H1 (cell line): ENCODE data around the gene OR51B6. TPM values are rescaled to one million over a fixed set of nuclear protein-coding genes. Genes with fewer than 3 reads are reported as not detected.

Experiments
- CTCF ChIA-PET: fragments of 300-600 bp; sonication (Branson Sonifier 250); formaldehyde crosslinking; loops from one replicate; lab custom pipeline; 2021; ENCODE audit not compliant: partially characterized antibody; lab: Charles Lee
- POLR2A ChIA-PET: fragments of 300-600 bp; sonication (Branson Sonifier 250); formaldehyde crosslinking; loops from one replicate; lab custom pipeline; 2021; ENCODE audit warnings: inconsistent platforms; ENCODE audit not compliant: partially characterized antibody; lab: Charles Lee
- DNase-seq, 2 experiments: peaks; one replicate each; pipeline versions ENCODE4 v3.0.0 to v3.0.0-alpha.2; 2010 to 2022; ENCODE audit warnings: low spot score in 2 of 2, low read depth in 1 of 2, mixed read lengths in 1 of 2
- FAIRE-seq: peaks from 2 replicates; lab custom pipeline; 2011; peaks lifted over from hg19 to GRCh38; lab: Jason Lieb, UNC
- H2AFZ ChIP-seq: 2 replicates; pipeline ENCODE4 v1.8.1; 2012; ENCODE audit warnings: low read length, inconsistent platforms
- H2AK5ac ChIP-seq: 2 replicates; pipeline ENCODE4 v1.6.1; 2013; ENCODE audit warnings: low read depth, low read length
- H2BK120ac ChIP-seq: replicated peaks from 2 replicates; pipeline ENCODE3; 2013; ENCODE audit warnings: low read depth, low read length, inconsistent platforms
- H2BK12ac ChIP-seq: 2 replicates; pipeline ENCODE4 v1.6.1; 2013; ENCODE audit warnings: low read depth, low read length
- H2BK15ac ChIP-seq: 2 replicates; pipeline ENCODE4 v1.6.1; 2013; ENCODE audit warnings: low read length
- H2BK20ac ChIP-seq: 2 replicates; pipeline ENCODE4 v1.6.1; 2013; ENCODE audit warnings: low read length
- H2BK5ac ChIP-seq: 2 replicates; pipeline ENCODE4 v1.6.1; 2013; ENCODE audit warnings: low read depth, low read length
- H3K14ac ChIP-seq: 2 replicates; pipeline ENCODE4 v1.6.1; 2013; ENCODE audit warnings: inconsistent platforms; ENCODE audit not compliant: insufficient read length
- H3K18ac ChIP-seq: 2 replicates; pipeline ENCODE4 v1.6.1; 2013; ENCODE audit warnings: low read length; ENCODE audit errors: extremely low read depth
- H3K23ac ChIP-seq: 2 replicates; pipeline ENCODE4 v1.6.1; 2013; ENCODE audit warnings: inconsistent platforms; ENCODE audit not compliant: insufficient read length
- H3K23me2 ChIP-seq: 2 replicates; pipeline ENCODE4 v1.6.1; 2013; ENCODE audit warnings: low read depth, low read length
- H3K27ac ChIP-seq: 2 replicates; pipeline ENCODE4 v1.6.1; 2011; ENCODE audit warnings: low read depth, low read length, inconsistent platforms
- H3K27me3 ChIP-seq, 4 experiments: replicated peaks in 1 of 4; 1 replicate in 1 of 4; 2 replicates in 3 of 4; pipeline versions ENCODE4 v1.6.1 to v1.8.1; 2011 to 2013; ENCODE audit warnings: low read length in 3 of 4, mild to moderate bottlenecking in 3 of 4, inconsistent platforms in 2 of 4, mixed read lengths in 2 of 4, moderate library complexity in 1 of 4; ENCODE audit not compliant: control insufficient read depth in 3 of 4, insufficient read depth in 3 of 4; ENCODE audit errors: extremely low read depth in 1 of 4
- H3K36me3 ChIP-seq, 4 experiments: 2 replicates each; pipeline versions ENCODE4 v1.6.1 to v1.8.1; 2011 to 2013; ENCODE audit warnings: mild to moderate bottlenecking in 4 of 4, low read length in 3 of 4, moderate library complexity in 2 of 4, control low read depth in 1 of 4, inconsistent platforms in 1 of 4; ENCODE audit not compliant: insufficient read depth in 4 of 4, control insufficient read depth in 2 of 4
- H3K4ac ChIP-seq: replicated peaks from 2 replicates; pipeline ENCODE3; 2013; ENCODE audit warnings: low read length, low read depth, mixed read lengths, inconsistent platforms; ENCODE audit not compliant: insufficient read length
- H3K4me1 ChIP-seq, 4 experiments: replicated peaks in 1 of 4; 1 replicate in 1 of 4; 2 replicates in 3 of 4; pipeline versions ENCODE4 v1.6.1 to v1.8.1; 2011 to 2013; ENCODE audit warnings: low read length in 3 of 4, inconsistent platforms in 2 of 4, mixed read lengths in 1 of 4; ENCODE audit not compliant: insufficient read depth in 4 of 4, control insufficient read depth in 3 of 4
- H3K4me2 ChIP-seq, 2 experiments: 2 replicates each; pipeline versions ENCODE4 v1.6.1 to v1.8.1; 2011 to 2013; ENCODE audit warnings: low read depth in 2 of 2, low read length in 2 of 2, control low read depth in 1 of 2, inconsistent platforms in 1 of 2, mild to moderate bottlenecking in 1 of 2; ENCODE audit not compliant: insufficient read depth in 1 of 2
- H3K4me3 ChIP-seq, 4 experiments: fragments of 200-600, 300-600 bp in 1 of 4; sonication (generic), shearing (Covaris generic), sonication (Bioruptor Twin) in 1 of 4; 2 replicates each; pipeline versions ENCODE4 v1.5.1 to v1.8.1; 2011 to 2016; ENCODE audit warnings: low read length in 4 of 4, low read depth in 3 of 4, control low read depth in 2 of 4, inconsistent platforms in 2 of 4, mild to moderate bottlenecking in 2 of 4, mixed read lengths in 1 of 4, moderate library complexity in 1 of 4; ENCODE audit not compliant: insufficient read depth in 2 of 4; ENCODE audit errors: extremely low read depth in 1 of 4
- H3K56ac ChIP-seq: replicated peaks from 2 replicates; pipeline ENCODE3; 2013; ENCODE audit warnings: low read depth, mild to moderate bottlenecking, mixed read lengths, low read length, inconsistent platforms; ENCODE audit not compliant: insufficient read length
- H3K79me1 ChIP-seq: 2 replicates; pipeline ENCODE4 v1.6.1; 2013; ENCODE audit warnings: low read depth, low read length, control low read depth
- H3K79me2 ChIP-seq, 2 experiments: 2 replicates each; pipeline versions ENCODE4 v1.6.1 to v1.8.1; 2012 to 2013; ENCODE audit warnings: low read length in 2 of 2, mild to moderate bottlenecking in 2 of 2, inconsistent platforms in 1 of 2; ENCODE audit not compliant: insufficient read depth in 2 of 2, control insufficient read depth in 1 of 2
- H3K9ac ChIP-seq, 4 experiments: replicated peaks in 1 of 4; 1 replicate in 1 of 4; 2 replicates in 3 of 4; pipeline versions ENCODE4 v1.6.1 to v1.8.1; 2011 to 2013; ENCODE audit warnings: low read depth in 3 of 4, low read length in 3 of 4, control low read depth in 2 of 4, mild to moderate bottlenecking in 2 of 4, moderate library complexity in 2 of 4, inconsistent platforms in 1 of 4; ENCODE audit errors: extremely low read depth in 1 of 4
- H3K9me3 ChIP-seq, 2 experiments: 2 replicates each; pipeline versions ENCODE4 v1.6.1 to v1.8.1; 2012 to 2013; ENCODE audit warnings: mild to moderate bottlenecking in 2 of 2, moderate library complexity in 2 of 2, control low read depth in 1 of 2, inconsistent platforms in 1 of 2, low read depth in 1 of 2, low read length in 1 of 2, mixed read lengths in 1 of 2; ENCODE audit not compliant: insufficient read depth in 2 of 2
- H4K20me1 ChIP-seq, 2 experiments: replicated peaks in 1 of 2; 2 replicates each; pipeline versions ENCODE3 to v1.8.1; 2011 to 2013; ENCODE audit warnings: inconsistent platforms in 2 of 2, low read length in 2 of 2, mild to moderate bottlenecking in 1 of 2; ENCODE audit not compliant: insufficient read depth in 2 of 2, control insufficient read depth in 1 of 2
- H4K5ac ChIP-seq: 2 replicates; pipeline ENCODE4 v1.6.1; 2013; ENCODE audit warnings: low read length, low read depth, mixed read lengths, inconsistent platforms; ENCODE audit not compliant: insufficient read length
- H4K8ac ChIP-seq: 2 replicates; pipeline ENCODE4 v1.8.0; 2013; ENCODE audit warnings: mild to moderate bottlenecking, moderate library complexity, low read length, inconsistent platforms; ENCODE audit not compliant: insufficient read depth; ENCODE audit errors: extremely low read depth
- H4K91ac ChIP-seq: replicated peaks from 2 replicates; pipeline ENCODE3; 2013; ENCODE audit warnings: low read length, mixed read lengths, inconsistent platforms; ENCODE audit not compliant: insufficient read length
- ASH2L ChIP-seq: fragments of 200-600, 300-600 bp; sonication (generic); IDR thresholded peaks from one replicate; pipeline ENCODE4 v1.7.1; 2017; ENCODE audit warnings: low read length
- ATF2 ChIP-seq: IDR thresholded peaks from 2 replicates; pipeline ENCODE4 v1.6.1; 2012; ENCODE audit warnings: low read length, inconsistent platforms
- ATF3 ChIP-seq: IDR thresholded peaks from 2 replicates; pipeline ENCODE4 v1.6.1; 2011; ENCODE audit warnings: low read depth, mild to moderate bottlenecking, low read length; ENCODE audit not compliant: insufficient read depth
- CTBP2 ChIP-seq: IDR thresholded peaks from 2 replicates; pipeline ENCODE4 v1.7.0; 2011; ENCODE audit warnings: borderline replicate concordance, mild to moderate bottlenecking, moderate library complexity, mixed read lengths, low read length; ENCODE audit not compliant: insufficient read depth, insufficient read length
- HDAC2 ChIP-seq, 2 experiments: fragments of 300-600 bp in 1 of 2; sonication (generic) in 1 of 2; IDR thresholded peaks; 2 replicates each; pipeline ENCODE4 v1.6.1; 2011 to 2012; ENCODE audit warnings: low read depth in 2 of 2, low read length in 2 of 2, mild to moderate bottlenecking in 2 of 2, moderate library complexity in 2 of 2, borderline replicate concordance in 1 of 2, inconsistent platforms in 1 of 2
- NRF1 ChIP-seq: IDR thresholded peaks from 2 replicates; pipeline ENCODE4 v1.6.1; 2011; ENCODE audit warnings: mild to moderate bottlenecking, low read depth, low read length, improper control_type of control experiment
- POU5F1 ChIP-seq: IDR thresholded peaks from 2 replicates; pipeline ENCODE4 v1.6.1; 2011; ENCODE audit warnings: low read depth, mild to moderate bottlenecking, low read length, moderate library complexity
- SIN3A ChIP-seq, 2 experiments: IDR thresholded peaks in 1 of 2; conservative IDR thresholded peaks in 1 of 2; 2 replicates each; pipeline ENCODE4 v1.6.1; 2011 to 2012; ENCODE audit warnings: low read length in 2 of 2, improper control_type of control experiment in 1 of 2, low read depth in 1 of 2, mild to moderate bottlenecking in 1 of 2
- SIRT6 ChIP-seq: IDR thresholded peaks from one replicate; pipeline ENCODE4 v1.7.1; 2012; ENCODE audit warnings: low read length, inconsistent platforms
- polyA plus RNA-seq, 7 experiments: library from polyadenylated mRNA; depleted of rRNA in 3 of 7; stranded (reverse) in 5 of 7; unstranded in 2 of 7; fragments of >200 nt in 5 of 7; fragments of 200-250 nt in 2 of 7; gene quantifications; 1 replicate in 5 of 7; 2 replicates in 1 of 7; 4 replicates in 1 of 7; pipeline versions ENCODE4 v1.2.1 to v1.2.3, GENCODE V29; 2011 to 2013; ENCODE audit warnings: missing spikeins in 2 of 7, mixed read lengths in 2 of 7
- total RNA-seq: library from RNA; stranded (reverse); fragmentation: NEBNext Ultra II Directional; extraction: Animal tissue kit (Norgen Biotek cat#: 25700); gene quantifications from 2 replicates; pipeline ENCODE4 v1.2.1, GENCODE V29; 2021

Gene OR51B6
- total and polyA plus RNA-seq, 2 of the 8 experiments (the other 6 are each of a cell fraction or from before 2014, with no cell fraction given) = not detected

DNA sequence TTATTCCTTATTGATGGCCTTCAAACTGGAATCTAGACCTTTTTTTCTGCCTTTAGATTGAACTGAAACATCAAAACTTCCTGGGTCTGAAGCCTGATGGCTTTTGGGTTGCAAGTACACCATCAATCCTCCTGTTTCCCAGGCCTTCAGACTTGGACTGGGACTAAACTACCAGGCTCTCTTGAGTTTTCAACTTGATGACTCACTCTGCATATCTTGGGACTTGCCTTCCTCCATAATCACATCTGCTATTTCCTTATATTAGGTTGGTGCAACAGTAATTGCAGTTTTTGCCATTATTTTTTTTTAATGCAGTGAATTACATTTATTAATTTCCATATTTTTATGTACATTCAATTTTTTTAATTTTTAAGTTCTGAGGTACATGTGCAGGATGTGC, 15.0 kb upstream of the OR51B6 start:
- FAIRE-seq = no peak

More for the DNA sequence above, 15.0 kb upstream of the OR51B6 start:
- Histone ChIP-seq H4K8ac (no peak overlapping the region), H3K56ac (no peak overlapping the region), H2AK5ac (no peak overlapping the region), H2BK20ac (no peak overlapping the region), H3K27me3 (no peaks in the 10 kb centered on the region), H3K4ac (no peak overlapping the region), H2BK5ac (no peak overlapping the region), H3K4me1 (no peaks in the 10 kb centered on the region), H4K5ac (no peak overlapping the region), H3K4me2 (no peak overlapping the region), H3K9me3 (no peaks in the 10 kb centered on the region), H3K79me1 (no peaks in the 10 kb centered on the region), H4K91ac (no peak overlapping the region), H3K23me2 (no peaks in the 10 kb centered on the region), H4K20me1 (no peaks in the 10 kb centered on the region), H3K79me2 (no peaks in the 10 kb centered on the region), H3K27ac (no peak overlapping the region), H3K14ac (no peak overlapping the region), H2BK12ac (no peak overlapping the region), H3K18ac (no peak overlapping the region), H3K23ac (no peak overlapping the region), H3K36me3 (no peaks in the 10 kb centered on the region), H2BK15ac (no peak overlapping the region), H3K4me3 (no peak overlapping the region), H3K9ac (no peak overlapping the region), H2BK120ac (no peak overlapping the region), H2AFZ (no peak overlapping the region)
- TF ChIP-seq ASH2L = no peak
- no peak for TF ChIP-seq NRF1
- no peak for TF ChIP-seq SIN3A (conservative IDR thresholded peaks at IDR 0.05 in 1 of 2, IDR thresholded peaks at IDR 0.05 in 1 of 2; ENCODE audit: low read depth in 1 of 2, low read length in 2 of 2)
- no peak for TF ChIP-seq HDAC2 (IDR thresholded peaks at IDR 0.05; ENCODE audit: borderline replicate concordance in 1 of 2, low read depth in 2 of 2, low read length in 2 of 2)
- no peak for TF ChIP-seq CTBP2
- TF ChIP-seq POU5F1 = no peak
- TF ChIP-seq ATF3 = no peak
- no peak for TF ChIP-seq SIRT6
- TF ChIP-seq ATF2 = no peak
- ChIA-PET POLR2A (no interaction called here), CTCF (no interaction called here)
- no peak for DNase-seq
